ENCODE results near the gene FOSL2.

Gene FOSL2

GRCh38 chr2:28412625-28413151, 20.0 kb downstream of the FOSL2 start:
- no peak for DNase-seq (ENCODE audit: low read depth)

- no peak for DNase-seq (ENCODE audit: low read depth)
Measured at GRCh38 chr2:28413152-28413898, 20.7 kb downstream of the FOSL2 start.

- DNase-seq (ENCODE audit: low read depth) = no peak
Measured at GRCh38 chr2:28413899-28414295, 21.2 kb downstream of the FOSL2 start.

GRCh38 chr2:28414583-28414982, 21.9 kb downstream of the FOSL2 start:
- DNase-seq (ENCODE audit: low read depth) = no peak

- no peak for DNase-seq (ENCODE audit: low read depth)
Measured at GRCh38 chr2:28415010-28415409, 22.4 kb downstream of the FOSL2 start.

- no peak for DNase-seq (ENCODE audit: low read depth)
Measured at GRCh38 chr2:28415715-28416114, 23.1 kb downstream of the FOSL2 start.

GRCh38 chr2:28419003-28419402, 26.3 kb downstream of the FOSL2 start:
- DNase-seq (ENCODE audit: low read depth) = no peak

GRCh38 chr2:28419443-28420270, 27.0 kb downstream of the FOSL2 start:
- DNase-seq (ENCODE audit: low read depth) = no peak

GRCh38 chr2:28420722-28421121, 28.1 kb downstream of the FOSL2 start:
- no peak for DNase-seq (ENCODE audit: low read depth)

- no peak for DNase-seq (ENCODE audit: low read depth)
Measured at GRCh38 chr2:28422908-28423741, 30.5 kb downstream of the FOSL2 start.

GRCh38 chr2:28423856-28424605, 31.4 kb downstream of the FOSL2 start:
- DNase-seq (ENCODE audit: low read depth) = no peak

- no peak for DNase-seq (ENCODE audit: low read depth)
Measured at GRCh38 chr2:28424799-28425463, 32.3 kb downstream of the FOSL2 start.

- no peak for DNase-seq (ENCODE audit: low read depth)
Measured at GRCh38 chr2:28425464-28425835, 32.8 kb downstream of the FOSL2 start.

GRCh38 chr2:28427741-28428415, 35.2 kb downstream of the FOSL2 start:
- no peak for DNase-seq (ENCODE audit: low read depth)

- DNase-seq (ENCODE audit: low read depth) = no peak
Measured at GRCh38 chr2:28428486-28428885, 35.8 kb downstream of the FOSL2 start.

- no peak for DNase-seq (ENCODE audit: low read depth)
Measured at GRCh38 chr2:28429636-28430376, 37.1 kb downstream of the FOSL2 start.

- DNase-seq (ENCODE audit: low read depth) = no peak
Measured at GRCh38 chr2:28430377-28430765, 37.7 kb downstream of the FOSL2 start.

GRCh38 chr2:28430788-28431418, 38.2 kb downstream of the FOSL2 start:
- no peak for DNase-seq (ENCODE audit: low read depth)

- no peak for DNase-seq (ENCODE audit: low read depth)
Measured at GRCh38 chr2:28431741-28432140, 39.1 kb downstream of the FOSL2 start.

All from activated T-helper 9 cell treated with anti-CD3 and anti-CD28 coated beads, Interleukin-2, amount 50 U/mL, for 16 hours (primary cell).